SK-N-SH (cell line): ENCODE data around the gene EDIL3.

Source experiments
- EP300 ChIP-seq, 2 experiments: IDR thresholded peaks; 2 replicates each; pipeline versions ENCODE4 v1.4.0 to v1.6.1; 2012; ENCODE audit warnings: borderline replicate concordance in 1 of 2, low read depth in 1 of 2, low read length in 1 of 2
- EZH2phosphoT487 ChIP-seq: fragments of 200-600 bp; sonication (generic); IDR thresholded peaks from 2 replicates; pipeline ENCODE4 v1.6.1; 2017; ENCODE audit warnings: low read depth, mixed run types, mild to moderate bottlenecking, antibody characterized with exemption, moderate library complexity, borderline replicate concordance
- FOSL2 ChIP-seq: IDR thresholded peaks from 2 replicates; pipeline ENCODE4 v1.4.0; 2012; ENCODE audit warnings: low read depth, mild to moderate bottlenecking, moderate library complexity, borderline replicate concordance
- IRF3 ChIP-seq: fragments of 150-350 bp; IDR thresholded peaks from 2 replicates; pipeline ENCODE4 v1.6.1; 2016; ENCODE audit warnings: mild to moderate bottlenecking, low read depth, low read length
- MAX ChIP-seq: IDR thresholded peaks from 2 replicates; pipeline ENCODE4 v1.4.0; 2012; ENCODE audit warnings: low read depth
- POLR2AphosphoS5 ChIP-seq: IDR thresholded peaks from 2 replicates; pipeline ENCODE4 v1.6.1; 2012; ENCODE audit warnings: low read depth, low read length
- RAD21 ChIP-seq: IDR thresholded peaks from 2 replicates; pipeline ENCODE4 v1.6.1; 2012; ENCODE audit warnings: mild to moderate bottlenecking, low read length
- RCOR1 ChIP-seq: fragments of 150-350 bp; IDR thresholded peaks from 2 replicates; pipeline ENCODE4 v1.6.1; 2017; ENCODE audit warnings: antibody characterized with exemption, low read length
- SMC3 ChIP-seq: IDR thresholded peaks from 2 replicates; pipeline ENCODE4 v1.6.1; 2012; ENCODE audit warnings: low read depth, low read length, improper control_type of control experiment
- TCF12 ChIP-seq: IDR thresholded peaks from 2 replicates; pipeline ENCODE4 v1.4.0; 2012
- TF ChIP-seq, protein P1 (sequence below): fragments of 200-600 bp; sonication (generic); IDR thresholded peaks from 2 replicates; pipeline ENCODE4 v1.6.1; 2017; ENCODE audit warnings: antibody characterized with exemption, mild to moderate bottlenecking, moderate library complexity
- TF ChIP-seq, protein P2 (sequence below): fragments of 150-350 bp; IDR thresholded peaks from 2 replicates; pipeline ENCODE4 v1.6.1; 2017; ENCODE audit warnings: antibody characterized with exemption, low read length, low read depth, borderline replicate concordance
- TF ChIP-seq, protein P3 (sequence below): IDR thresholded peaks from 2 replicates; pipeline ENCODE4 v1.4.0; 2012; ENCODE audit warnings: low read depth, borderline replicate concordance
- TF ChIP-seq, protein P4 (sequence below): IDR thresholded peaks from 2 replicates; pipeline ENCODE4 v1.6.1; 2012; ENCODE audit warnings: mild to moderate bottlenecking, low read depth, low read length, moderate library complexity

GRCh38 chr5:83983852-83984251 is 400.8 kb downstream of the EDIL3 start:
- TF ChIP-seq, protein P1, sequence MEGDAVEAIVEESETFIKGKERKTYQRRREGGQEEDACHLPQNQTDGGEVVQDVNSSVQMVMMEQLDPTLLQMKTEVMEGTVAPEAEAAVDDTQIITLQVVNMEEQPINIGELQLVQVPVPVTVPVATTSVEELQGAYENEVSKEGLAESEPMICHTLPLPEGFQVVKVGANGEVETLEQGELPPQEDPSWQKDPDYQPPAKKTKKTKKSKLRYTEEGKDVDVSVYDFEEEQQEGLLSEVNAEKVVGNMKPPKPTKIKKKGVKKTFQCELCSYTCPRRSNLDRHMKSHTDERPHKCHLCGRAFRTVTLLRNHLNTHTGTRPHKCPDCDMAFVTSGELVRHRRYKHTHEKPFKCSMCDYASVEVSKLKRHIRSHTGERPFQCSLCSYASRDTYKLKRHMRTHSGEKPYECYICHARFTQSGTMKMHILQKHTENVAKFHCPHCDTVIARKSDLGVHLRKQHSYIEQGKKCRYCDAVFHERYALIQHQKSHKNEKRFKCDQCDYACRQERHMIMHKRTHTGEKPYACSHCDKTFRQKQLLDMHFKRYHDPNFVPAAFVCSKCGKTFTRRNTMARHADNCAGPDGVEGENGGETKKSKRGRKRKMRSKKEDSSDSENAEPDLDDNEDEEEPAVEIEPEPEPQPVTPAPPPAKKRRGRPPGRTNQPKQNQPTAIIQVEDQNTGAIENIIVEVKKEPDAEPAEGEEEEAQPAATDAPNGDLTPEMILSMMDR = no peak
- TF ChIP-seq RAD21 = no peak
- TF ChIP-seq POLR2AphosphoS5 = no peak
- no peak for TF ChIP-seq EZH2phosphoT487
- TF ChIP-seq TCF12 = no peak
- no peak for TF ChIP-seq EP300 (IDR thresholded peaks at IDR 0.05; ENCODE audit: borderline replicate concordance in 1 of 2, low read depth in 1 of 2, low read length in 1 of 2)
- TF ChIP-seq SMC3 = no peak
- TF ChIP-seq, protein P2, sequence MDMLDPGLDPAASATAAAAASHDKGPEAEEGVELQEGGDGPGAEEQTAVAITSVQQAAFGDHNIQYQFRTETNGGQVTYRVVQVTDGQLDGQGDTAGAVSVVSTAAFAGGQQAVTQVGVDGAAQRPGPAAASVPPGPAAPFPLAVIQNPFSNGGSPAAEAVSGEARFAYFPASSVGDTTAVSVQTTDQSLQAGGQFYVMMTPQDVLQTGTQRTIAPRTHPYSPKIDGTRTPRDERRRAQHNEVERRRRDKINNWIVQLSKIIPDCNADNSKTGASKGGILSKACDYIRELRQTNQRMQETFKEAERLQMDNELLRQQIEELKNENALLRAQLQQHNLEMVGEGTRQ = no peak
- TF ChIP-seq, protein P3, sequence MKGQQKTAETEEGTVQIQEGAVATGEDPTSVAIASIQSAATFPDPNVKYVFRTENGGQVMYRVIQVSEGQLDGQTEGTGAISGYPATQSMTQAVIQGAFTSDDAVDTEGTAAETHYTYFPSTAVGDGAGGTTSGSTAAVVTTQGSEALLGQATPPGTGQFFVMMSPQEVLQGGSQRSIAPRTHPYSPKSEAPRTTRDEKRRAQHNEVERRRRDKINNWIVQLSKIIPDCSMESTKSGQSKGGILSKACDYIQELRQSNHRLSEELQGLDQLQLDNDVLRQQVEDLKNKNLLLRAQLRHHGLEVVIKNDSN = no peak
- TF ChIP-seq, protein P4, sequence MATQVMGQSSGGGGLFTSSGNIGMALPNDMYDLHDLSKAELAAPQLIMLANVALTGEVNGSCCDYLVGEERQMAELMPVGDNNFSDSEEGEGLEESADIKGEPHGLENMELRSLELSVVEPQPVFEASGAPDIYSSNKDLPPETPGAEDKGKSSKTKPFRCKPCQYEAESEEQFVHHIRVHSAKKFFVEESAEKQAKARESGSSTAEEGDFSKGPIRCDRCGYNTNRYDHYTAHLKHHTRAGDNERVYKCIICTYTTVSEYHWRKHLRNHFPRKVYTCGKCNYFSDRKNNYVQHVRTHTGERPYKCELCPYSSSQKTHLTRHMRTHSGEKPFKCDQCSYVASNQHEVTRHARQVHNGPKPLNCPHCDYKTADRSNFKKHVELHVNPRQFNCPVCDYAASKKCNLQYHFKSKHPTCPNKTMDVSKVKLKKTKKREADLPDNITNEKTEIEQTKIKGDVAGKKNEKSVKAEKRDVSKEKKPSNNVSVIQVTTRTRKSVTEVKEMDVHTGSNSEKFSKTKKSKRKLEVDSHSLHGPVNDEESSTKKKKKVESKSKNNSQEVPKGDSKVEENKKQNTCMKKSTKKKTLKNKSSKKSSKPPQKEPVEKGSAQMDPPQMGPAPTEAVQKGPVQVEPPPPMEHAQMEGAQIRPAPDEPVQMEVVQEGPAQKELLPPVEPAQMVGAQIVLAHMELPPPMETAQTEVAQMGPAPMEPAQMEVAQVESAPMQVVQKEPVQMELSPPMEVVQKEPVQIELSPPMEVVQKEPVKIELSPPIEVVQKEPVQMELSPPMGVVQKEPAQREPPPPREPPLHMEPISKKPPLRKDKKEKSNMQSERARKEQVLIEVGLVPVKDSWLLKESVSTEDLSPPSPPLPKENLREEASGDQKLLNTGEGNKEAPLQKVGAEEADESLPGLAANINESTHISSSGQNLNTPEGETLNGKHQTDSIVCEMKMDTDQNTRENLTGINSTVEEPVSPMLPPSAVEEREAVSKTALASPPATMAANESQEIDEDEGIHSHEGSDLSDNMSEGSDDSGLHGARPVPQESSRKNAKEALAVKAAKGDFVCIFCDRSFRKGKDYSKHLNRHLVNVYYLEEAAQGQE = no peak
- no peak for TF ChIP-seq IRF3
- no peak for TF ChIP-seq FOSL2
- TF ChIP-seq MAX = no peak
- TF ChIP-seq RCOR1 = no peak
